Left cardiac atrium (tissue), 4 donors: ENCODE measurements around the gene VSTM4. TPM values are rescaled to one million over a fixed set of nuclear protein-coding genes. Genes with fewer than 3 reads are reported as not detected.

Experiments
- ATAC-seq, 2 donors: fragments of 200-7000 bp; cut with Tn5 transposase; one replicate each; pipeline ENCODE4 v1.9.1; 2020; ENCODE audit warnings: mild to moderate bottlenecking in 2 of 2, moderate library complexity in 2 of 2
- DNase-seq: peaks from one replicate; pipeline ENCODE4 v3.0.0-alpha.2; 2020
- intact Hi-C, 2 donors: fragments of 100-400 bp; cut with DNase I; formaldehyde crosslinking; loops; one replicate each; pipeline versions ENCODE4 v1.14.1 to v1.15.1; 2022 to 2023
- total RNA-seq, 2 donors: library from RNA; stranded (reverse); fragmentation: NEBNext Ultra II Directional; extraction: Animal tissue kit (Norgen Biotek cat#: 25700); gene quantifications; one replicate each; pipeline ENCODE4 v1.2.1, GENCODE V29; 2021
- donor health status: DM: no; HTN: yes; CAD: no.
- donor health status: DM: no; HTN: yes; CAD: no; lungs with severe emphysema.
- donor health status: DM: yes; HTN: yes; CAD: no.
- donor health status: Dilated cardiomyopathy.

VSTM4 gene
- total RNA-seq, 2 donors from 2014 or later = 17.2 to 21.0 TPM

GRCh38 chr10:49033939-49034338 lies 81.4 kb downstream of the VSTM4 start:
- intact Hi-C loops = no loop called here

GRCh38 chr10:49029666-49030065 lies 85.7 kb downstream of the VSTM4 start:
- intact Hi-C loops = no loop called here
- ATAC-seq (no peak), DNase-seq (no peak)

More at GRCh38 chr10:49033939-49034338, 81.4 kb downstream of the VSTM4 start:
- ATAC-seq = no peak
- no peak for DNase-seq

GRCh38 chr10:49028639-49029038 lies 86.7 kb downstream of the VSTM4 start:
- intact Hi-C loops = no loop called here

GRCh38 chr10:49025347-49025983 lies 89.9 kb downstream of the VSTM4 start:
- intact Hi-C loops = no loop called here
- no peak for ATAC-seq
- DNase-seq = no peak

More at GRCh38 chr10:49028639-49029038, 86.7 kb downstream of the VSTM4 start:
- no peak for ATAC-seq
- no peak for DNase-seq

- no peak for DNase-seq
- ATAC-seq = peak; percentile 75 to 83
- intact Hi-C loops = no loop called here
Observed at GRCh38 chr10:49024484-49024883, 90.8 kb downstream of the VSTM4 start.

GRCh38 chr10:49023752-49024151 lies 91.6 kb downstream of the VSTM4 start:
- peak; percentile 61 to 78 for ATAC-seq
- intact Hi-C loops = no loop called here
- no peak for DNase-seq

- DNase-seq = no peak
- no peak for ATAC-seq
- intact Hi-C loops = no loop called here
Observed at GRCh38 chr10:49023071-49023470, 92.3 kb downstream of the VSTM4 start.

GRCh38 chr10:49021685-49022084 lies 93.6 kb downstream of the VSTM4 start:
- ATAC-seq (no peak), DNase-seq (no peak)
- intact Hi-C loops = no loop called here

GRCh38 chr10:49015700-49016099 lies 99.6 kb downstream of the VSTM4 start:
- intact Hi-C loops = no loop called here
- no peak for DNase-seq
- no peak for ATAC-seq

GRCh38 chr10:49012603-49013002 lies 102.7 kb downstream of the VSTM4 start:
- intact Hi-C loops = no loop called here
- ATAC-seq (no peak), DNase-seq (no peak)

- DNase-seq = no peak
- intact Hi-C loops = no loop called here
- no peak for ATAC-seq
Observed at GRCh38 chr10:49011756-49012155, 103.6 kb downstream of the VSTM4 start.

GRCh38 chr10:49010865-49011264 lies 104.5 kb downstream of the VSTM4 start:
- DNase-seq (no peak), ATAC-seq (no peak)
- intact Hi-C loops = no loop called here

GRCh38 chr10:49010295-49010694 lies 105.0 kb downstream of the VSTM4 start:
- no peak for DNase-seq
- intact Hi-C loops = no loop called here

GRCh38 chr10:49009199-49009979 lies 105.9 kb downstream of the VSTM4 start:
- intact Hi-C loops = no loop called here
- DNase-seq (no peak), ATAC-seq (peak; percentile 17 to 24)

More at GRCh38 chr10:49010295-49010694, 105.0 kb downstream of the VSTM4 start:
- ATAC-seq = peak in 1 of 2 donors; percentile 13

- DNase-seq (no peak), ATAC-seq (peak; percentile 15 to 38)
- intact Hi-C loops = no loop called here
Observed at GRCh38 chr10:49008505-49009198, 106.7 kb downstream of the VSTM4 start.

- peak; percentile 70 to 88 for ATAC-seq
- intact Hi-C loops = no loop called here
- DNase-seq = peak; percentile 45
Observed at GRCh38 chr10:49008091-49008490, 107.2 kb downstream of the VSTM4 start.

- ATAC-seq (no peak), DNase-seq (no peak)
- intact Hi-C loops = no loop called here
Observed at GRCh38 chr10:49007129-49007528, 108.2 kb downstream of the VSTM4 start.

GRCh38 chr10:49005270-49005669 lies 110.1 kb downstream of the VSTM4 start:
- no peak for DNase-seq
- intact Hi-C loops = no loop called here
- no peak for ATAC-seq

- peak; percentile 58 for DNase-seq
- intact Hi-C loops = no loop called here
- peak; percentile 82 to 92 for ATAC-seq
Observed at GRCh38 chr10:49001870-49002672, 113.3 kb downstream of the VSTM4 start.
